HUDEP-2 (cell line): ENCODE results near the gene RGP1.

Source experiments
- DNase-seq, 76 experiments: peaks; one replicate each; lab custom pipeline; 2025; ENCODE audit not compliant: unreplicated experiment in 76 of 76; lab: John Stamatoyannopoulos, UW

Gene RGP1

GRCh38 chr9:35719546-35719945 lies 29.5 kb upstream of the RGP1 start:
- DNase-seq: no peak

- no peak for DNase-seq
Measured at GRCh38 chr9:35723426-35723825, 25.7 kb upstream of the RGP1 start.

GRCh38 chr9:35723908-35724307 lies 25.2 kb upstream of the RGP1 start:
- no peak for DNase-seq

- no peak for DNase-seq
Measured at GRCh38 chr9:35725362-35725761, 23.7 kb upstream of the RGP1 start.

- peak in 66 of 76 experiments; percentile 2 to 74 (median 48) for DNase-seq
Measured at GRCh38 chr9:35726931-35727330, 22.2 kb upstream of the RGP1 start.

GRCh38 chr9:35727676-35728040 lies 21.4 kb upstream of the RGP1 start:
- peak in 19 of 76 experiments; percentile 3 to 44 (median 17) for DNase-seq

- peak in 74 of 76 experiments; percentile 4 to 86 (median 60) for DNase-seq
Measured at GRCh38 chr9:35728041-35728971, 20.8 kb upstream of the RGP1 start.

GRCh38 chr9:35729101-35729500 lies 20.0 kb upstream of the RGP1 start:
- DNase-seq: no peak

GRCh38 chr9:35729700-35730485 lies 19.2 kb upstream of the RGP1 start:
- peak in 43 of 76 experiments; percentile 1 to 60 (median 21) for DNase-seq

GRCh38 chr9:35730486-35730854 lies 18.6 kb upstream of the RGP1 start:
- DNase-seq: no peak

GRCh38 chr9:35731415-35732184 lies 17.5 kb upstream of the RGP1 start:
- peak in 26 of 76 experiments; percentile 10 to 67 (median 40) for DNase-seq

- peak in 75 of 76 experiments; percentile 57 to 98 (median 96) for DNase-seq
Measured at GRCh38 chr9:35732185-35732799, 16.8 kb upstream of the RGP1 start, which contains the start of the genes CREB3 and TLN1. Gene CREB3, plus strand, starts transcription at chr9:35732666. Its CDS starts 107 bp downstream, at chr9:35732773. Gene TLN1, minus strand, starts transcription at chr9:35732195. Its CDS starts 6,501 bp downstream, at chr9:35725694.

GRCh38 chr9:35732800-35733541 lies 16.1 kb upstream of the RGP1 start:
- DNase-seq: peak in 3 of 76 experiments; percentile 16 to 36 (median 18)

- DNase-seq: no peak
Measured at GRCh38 chr9:35734096-35734495, 15.0 kb upstream of the RGP1 start.

- peak in 70 of 76 experiments; percentile 7 to 76 (median 48) for DNase-seq
Measured at GRCh38 chr9:35736201-35736633, 12.9 kb upstream of the RGP1 start.

GRCh38 chr9:35737143-35737542 lies 11.9 kb upstream of the RGP1 start:
- DNase-seq: no peak

- DNase-seq: no peak
Measured at GRCh38 chr9:35738186-35738585, 10.9 kb upstream of the RGP1 start.

GRCh38 chr9:35738924-35739323 lies 10.2 kb upstream of the RGP1 start:
- DNase-seq: no peak

GRCh38 chr9:35740243-35740642 lies 8.8 kb upstream of the RGP1 start:
- DNase-seq: no peak
